ENCODE results near the gene SHC2. TPM values are rescaled to one million over a fixed set of nuclear protein-coding genes. Genes with fewer than 3 reads are reported as not detected.
A peak's percentile ranks its signal among the peaks of the same experiment; 100 is the strongest.
"Not testable (repeated sequence)": the region's sequence is repeated elsewhere in the genome, so short reads cannot be mapped to it uniquely, and the experiment has no call there.

The SHC2 gene
- total RNA-seq, 1 donor from 2014 or later: not detected

GRCh38 chr19:485583-486236 is 24.9 kb upstream of the SHC2 start:
- Mint-ChIP-seq H3K4me3 (no peak overlapping the region), H3K4me1 (ENCODE audit: low read depth) (peaks cover under 1% of the 10 kb centered on the region), H3K9me3 (peaks cover 9% of the 10 kb centered on the region), H3K36me3 (ENCODE audit: low read depth) (peaks cover 2% of the 10 kb centered on the region), H3K27ac (no peak overlapping the region), H3K27me3 (ENCODE audit: insufficient read depth) (peaks cover 10% of the 10 kb centered on the region)
- intact Hi-C loops (cut with micrococcal nuclease): no loop called here
- no peak for DNase-seq (ENCODE audit: low spot score)

GRCh38 chr19:485077-485476 is 24.2 kb upstream of the SHC2 start:
- intact Hi-C loops (cut with micrococcal nuclease): no loop called here

GRCh38 chr19:484494-484893 is 23.7 kb upstream of the SHC2 start:
- Mint-ChIP-seq H3K27me3 (ENCODE audit: insufficient read depth) (peaks cover 10% of the 10 kb centered on the region), H3K4me3 (no peak overlapping the region), H3K4me1 (ENCODE audit: low read depth) (peaks cover 10% of the 10 kb centered on the region), H3K9me3 (peaks cover 19% of the 10 kb centered on the region), H3K27ac (no peak overlapping the region), H3K36me3 (ENCODE audit: low read depth) (peaks cover 5% of the 10 kb centered on the region)
- intact Hi-C loops (cut with micrococcal nuclease): no loop called here
- DNase-seq (ENCODE audit: low spot score): no peak

More at GRCh38 chr19:485077-485476, 24.2 kb upstream of the SHC2 start:
- Mint-ChIP-seq H3K9me3 (peaks cover 16% of the 10 kb centered on the region), H3K36me3 (ENCODE audit: low read depth) (peaks cover 5% of the 10 kb centered on the region), H3K4me1 (ENCODE audit: low read depth) (peaks cover 6% of the 10 kb centered on the region), H3K27me3 (ENCODE audit: insufficient read depth) (peaks cover 10% of the 10 kb centered on the region), H3K27ac (no peak overlapping the region), H3K4me3 (no peak overlapping the region)
- DNase-seq (ENCODE audit: low spot score): no peak

- Mint-ChIP-seq H3K4me1 (ENCODE audit: low read depth) (peaks cover 10% of the 10 kb centered on the region), H3K27me3 (ENCODE audit: insufficient read depth) (peaks cover 10% of the 10 kb centered on the region), H3K9me3 (peaks cover 19% of the 10 kb centered on the region), H3K4me3 (no peak overlapping the region), H3K27ac (no peak overlapping the region), H3K36me3 (ENCODE audit: low read depth) (peaks cover 5% of the 10 kb centered on the region)
- no peak for DNase-seq (ENCODE audit: low spot score)
- intact Hi-C loops (cut with micrococcal nuclease): no loop called here
These were observed 22.7 kb upstream of the SHC2 start for GRCh38 chr19:483332-484072.

- no peak overlapping the region for H3K4me3 Mint-ChIP-seq
These were observed 21.6 kb upstream of the SHC2 start for GRCh38 chr19:482186-483041.

GRCh38 chr19:481100-481499 is 20.3 kb upstream of the SHC2 start:
- H3K27me3 Mint-ChIP-seq (ENCODE audit: insufficient read depth); H3K4me1 Mint-ChIP-seq (ENCODE audit: low read depth); DNase-seq (ENCODE audit: low spot score); H3K36me3 Mint-ChIP-seq (ENCODE audit: low read depth); H3K4me3 Mint-ChIP-seq; intact Hi-C loops (cut with micrococcal nuclease): not testable (repeated sequence)
- Mint-ChIP-seq H3K27ac (peak overlapping the region; percentile 83), H3K9me3 (peaks cover 19% of the 10 kb centered on the region)

More at GRCh38 chr19:482186-483041, 21.6 kb upstream of the SHC2 start:
- Mint-ChIP-seq H3K9me3 (peaks cover 19% of the 10 kb centered on the region), H3K27ac (no peak overlapping the region), H3K27me3 (ENCODE audit: insufficient read depth) (peaks cover 8% of the 10 kb centered on the region), H3K36me3 (ENCODE audit: low read depth) (peaks cover 5% of the 10 kb centered on the region), H3K4me1 (ENCODE audit: low read depth) (peaks cover 10% of the 10 kb centered on the region)
- intact Hi-C loops (cut with micrococcal nuclease): no loop called here
- DNase-seq (ENCODE audit: low spot score): no peak

GRCh38 chr19:480016-480855 is 19.4 kb upstream of the SHC2 start:
- peaks cover 19% of the 10 kb centered on the region for H3K9me3 Mint-ChIP-seq
- no peak for DNase-seq (ENCODE audit: low spot score)
- peak overlapping the region; percentile 83 for H3K27ac Mint-ChIP-seq
- H3K36me3 Mint-ChIP-seq (ENCODE audit: low read depth): peaks cover 5% of the 10 kb centered on the region
- intact Hi-C loops (cut with micrococcal nuclease): no loop called here
- H3K4me3 Mint-ChIP-seq: peak overlapping the region; percentile 22
- peaks cover 10% of the 10 kb centered on the region for H3K4me1 Mint-ChIP-seq (ENCODE audit: low read depth)
- peaks cover 6% of the 10 kb centered on the region for H3K27me3 Mint-ChIP-seq (ENCODE audit: insufficient read depth)

- no peak for DNase-seq (ENCODE audit: low spot score)
- no peak overlapping the region for H3K4me3 Mint-ChIP-seq
- H3K4me1 Mint-ChIP-seq (ENCODE audit: low read depth): peaks cover 10% of the 10 kb centered on the region
- H3K9me3 Mint-ChIP-seq: peaks cover 19% of the 10 kb centered on the region
- H3K27ac Mint-ChIP-seq: no peak overlapping the region
- peaks cover 5% of the 10 kb centered on the region for H3K36me3 Mint-ChIP-seq (ENCODE audit: low read depth)
- peaks cover 3% of the 10 kb centered on the region for H3K27me3 Mint-ChIP-seq (ENCODE audit: insufficient read depth)
- intact Hi-C loops (cut with micrococcal nuclease): no loop called here
These were observed 18.1 kb upstream of the SHC2 start for GRCh38 chr19:478976-479375.

GRCh38 chr19:478236-478903 is 17.5 kb upstream of the SHC2 start:
- Mint-ChIP-seq H3K4me3 (no peak overlapping the region), H3K9me3 (peaks cover 19% of the 10 kb centered on the region), H3K36me3 (ENCODE audit: low read depth) (peaks cover 5% of the 10 kb centered on the region), H3K4me1 (ENCODE audit: low read depth) (peaks cover 10% of the 10 kb centered on the region), H3K27ac (no peak overlapping the region), H3K27me3 (ENCODE audit: insufficient read depth) (peaks cover 3% of the 10 kb centered on the region)
- intact Hi-C loops (cut with micrococcal nuclease): no loop called here
- no peak for DNase-seq (ENCODE audit: low spot score)

GRCh38 chr19:475360-475759 is 14.5 kb upstream of the SHC2 start:
- intact Hi-C loops (cut with micrococcal nuclease): no loop called here
- Mint-ChIP-seq H3K4me1 (ENCODE audit: low read depth) (peaks cover 6% of the 10 kb centered on the region), H3K9me3 (peaks cover 6% of the 10 kb centered on the region), H3K27ac (no peak overlapping the region), H3K36me3 (ENCODE audit: low read depth) (peaks cover under 1% of the 10 kb centered on the region), H3K27me3 (ENCODE audit: insufficient read depth) (no peaks in the 10 kb centered on the region), H3K4me3 (no peak overlapping the region)
- DNase-seq (ENCODE audit: low spot score): no peak

- no peak for DNase-seq (ENCODE audit: low spot score)
- H3K4me3 Mint-ChIP-seq: no peak overlapping the region
- no peaks in the 10 kb centered on the region for H3K4me1 Mint-ChIP-seq (ENCODE audit: low read depth)
- intact Hi-C loops (cut with micrococcal nuclease): no loop called here
- H3K27me3 Mint-ChIP-seq (ENCODE audit: insufficient read depth): no peaks in the 10 kb centered on the region
- no peak overlapping the region for H3K27ac Mint-ChIP-seq
- no peaks in the 10 kb centered on the region for H3K9me3 Mint-ChIP-seq
- H3K36me3 Mint-ChIP-seq (ENCODE audit: low read depth): no peaks in the 10 kb centered on the region
These were observed 13.6 kb upstream of the SHC2 start for GRCh38 chr19:474126-475078.

Measured in activated T-helper 1 cell treated with anti-CD3 and anti-CD28 coated beads, Interleukin-12 subunit alpha, Interleukin-12 subunit beta, Interleukin-2, Interleukin-4 antibody, amounts not matched to agents 30 ng/mL and 10 ng/mL and 1 ng/mL, durations not matched to agents 14 hours and 24 hours and 36 hours (primary cell).